Right forelimb (tissue), 1 donor: Measurements from ENCODE around the gene PARP1.
A peak's percentile ranks its signal among the peaks of the same experiment; 100 is the strongest.

Experiments used
- DNase-seq: peaks from one replicate; pipeline ENCODE4 v3.0.0-alpha.2; 2018

Gene PARP1

GRCh38 chr1:226371866-226372490, 35.9 kb downstream of the PARP1 start:
- DNase-seq = no peak

- no peak for DNase-seq
Observed at GRCh38 chr1:226371027-226371694, 36.7 kb downstream of the PARP1 start.

GRCh38 chr1:226370144-226370923, 37.6 kb downstream of the PARP1 start:
- DNase-seq = no peak

- no peak for DNase-seq
Observed at GRCh38 chr1:226369110-226369509, 38.8 kb downstream of the PARP1 start.

GRCh38 chr1:226366290-226366689, 41.6 kb downstream of the PARP1 start:
- DNase-seq = no peak

- DNase-seq = no peak
Observed at GRCh38 chr1:226365831-226366231, 42.1 kb downstream of the PARP1 start.

GRCh38 chr1:226364901-226365565, 42.9 kb downstream of the PARP1 start:
- no peak for DNase-seq

- DNase-seq = no peak
Observed at GRCh38 chr1:226364514-226364899, 43.4 kb downstream of the PARP1 start.

- no peak for DNase-seq
Observed at GRCh38 chr1:226363801-226364513, 43.9 kb downstream of the PARP1 start.

GRCh38 chr1:226362891-226363447, 44.9 kb downstream of the PARP1 start:
- no peak for DNase-seq

GRCh38 chr1:226362361-226362760, 45.5 kb downstream of the PARP1 start:
- DNase-seq = no peak

- DNase-seq = no peak
Observed at GRCh38 chr1:226360106-226360746, 47.7 kb downstream of the PARP1 start.

- DNase-seq = no peak
Observed at GRCh38 chr1:226357416-226357815, 50.5 kb downstream of the PARP1 start.

- DNase-seq = peak; percentile 60
Observed at GRCh38 chr1:226355669-226356551, 52.0 kb downstream of the PARP1 start.

GRCh38 chr1:226355016-226355415, 52.9 kb downstream of the PARP1 start:
- no peak for DNase-seq

- no peak for DNase-seq
Observed at GRCh38 chr1:226353698-226354525, 54.0 kb downstream of the PARP1 start.

GRCh38 chr1:226351709-226352108, 56.2 kb downstream of the PARP1 start:
- DNase-seq = no peak

GRCh38 chr1:226350519-226350865, 57.4 kb downstream of the PARP1 start:
- DNase-seq = no peak

- no peak for DNase-seq
Observed at GRCh38 chr1:226349801-226350518, 57.9 kb downstream of the PARP1 start.
